ENCODE data around the gene PHEX.

GRCh38 chrX:22163326-22163725 lies 131.2 kb downstream of the PHEX start:
- TF ChIP-seq, protein P1, sequence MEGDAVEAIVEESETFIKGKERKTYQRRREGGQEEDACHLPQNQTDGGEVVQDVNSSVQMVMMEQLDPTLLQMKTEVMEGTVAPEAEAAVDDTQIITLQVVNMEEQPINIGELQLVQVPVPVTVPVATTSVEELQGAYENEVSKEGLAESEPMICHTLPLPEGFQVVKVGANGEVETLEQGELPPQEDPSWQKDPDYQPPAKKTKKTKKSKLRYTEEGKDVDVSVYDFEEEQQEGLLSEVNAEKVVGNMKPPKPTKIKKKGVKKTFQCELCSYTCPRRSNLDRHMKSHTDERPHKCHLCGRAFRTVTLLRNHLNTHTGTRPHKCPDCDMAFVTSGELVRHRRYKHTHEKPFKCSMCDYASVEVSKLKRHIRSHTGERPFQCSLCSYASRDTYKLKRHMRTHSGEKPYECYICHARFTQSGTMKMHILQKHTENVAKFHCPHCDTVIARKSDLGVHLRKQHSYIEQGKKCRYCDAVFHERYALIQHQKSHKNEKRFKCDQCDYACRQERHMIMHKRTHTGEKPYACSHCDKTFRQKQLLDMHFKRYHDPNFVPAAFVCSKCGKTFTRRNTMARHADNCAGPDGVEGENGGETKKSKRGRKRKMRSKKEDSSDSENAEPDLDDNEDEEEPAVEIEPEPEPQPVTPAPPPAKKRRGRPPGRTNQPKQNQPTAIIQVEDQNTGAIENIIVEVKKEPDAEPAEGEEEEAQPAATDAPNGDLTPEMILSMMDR (IDR thresholded peaks at IDR 0.05) = no peak
- TF ChIP-seq POLR2A (IDR thresholded peaks at IDR 0.05; ENCODE audit: low read depth) = no peak
- TF ChIP-seq POLR2AphosphoS5 (IDR thresholded peaks at IDR 0.05) = no peak
- TF ChIP-seq EP300 (IDR thresholded peaks at IDR 0.05) = no peak

All from esophagus muscularis mucosa (tissue), 4 donors.